ENCODE measurements around the gene UBA7. TPM values are rescaled to one million over a fixed set of nuclear protein-coding genes. Genes with fewer than 3 reads are reported as not detected.

UBA7 gene
- total and polyA plus RNA-seq, 2 experiments from 2014 or later = 14.7 to 21.6 TPM

DNA sequence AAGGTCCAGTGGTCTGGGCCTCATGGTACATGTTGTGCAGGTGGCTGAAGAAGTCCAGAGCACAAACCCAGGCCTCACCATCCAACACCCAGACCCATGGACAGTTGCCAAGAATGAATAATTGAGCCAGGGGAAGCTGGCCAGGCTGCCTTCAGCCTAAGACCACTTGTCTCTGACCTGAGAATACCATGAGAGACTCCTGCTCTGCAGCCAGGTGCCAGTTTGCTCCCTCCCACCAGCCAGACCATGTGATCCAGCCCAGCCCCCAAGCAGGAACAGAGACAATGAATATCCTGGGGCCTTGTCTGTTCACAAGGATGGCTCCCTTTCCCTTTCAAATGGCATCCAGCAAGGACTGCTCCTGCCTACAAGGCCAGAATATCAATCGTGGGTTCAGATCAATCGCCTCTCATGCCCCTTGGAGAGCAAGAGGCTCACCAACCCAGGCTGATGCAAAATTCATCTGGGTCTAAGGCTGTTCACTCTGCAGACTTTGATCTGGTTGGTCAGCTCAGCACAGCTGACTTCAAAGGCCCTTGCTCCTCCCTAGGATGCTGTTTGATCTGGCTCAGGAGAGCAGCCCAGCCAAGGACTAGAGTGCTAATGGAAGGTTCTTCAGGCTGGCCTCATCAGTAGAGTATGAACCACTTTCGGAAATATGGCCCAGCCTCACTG is 29.2 kb upstream of the UBA7 start:
- no peak overlapping the region for H3K4me2 ChIP-seq
- H3K27ac ChIP-seq = no peak overlapping the region
- no peak for TF ChIP-seq EZH2 (IDR thresholded peaks at IDR 0.05; ENCODE audit: borderline replicate concordance)
- TF ChIP-seq, protein P1, sequence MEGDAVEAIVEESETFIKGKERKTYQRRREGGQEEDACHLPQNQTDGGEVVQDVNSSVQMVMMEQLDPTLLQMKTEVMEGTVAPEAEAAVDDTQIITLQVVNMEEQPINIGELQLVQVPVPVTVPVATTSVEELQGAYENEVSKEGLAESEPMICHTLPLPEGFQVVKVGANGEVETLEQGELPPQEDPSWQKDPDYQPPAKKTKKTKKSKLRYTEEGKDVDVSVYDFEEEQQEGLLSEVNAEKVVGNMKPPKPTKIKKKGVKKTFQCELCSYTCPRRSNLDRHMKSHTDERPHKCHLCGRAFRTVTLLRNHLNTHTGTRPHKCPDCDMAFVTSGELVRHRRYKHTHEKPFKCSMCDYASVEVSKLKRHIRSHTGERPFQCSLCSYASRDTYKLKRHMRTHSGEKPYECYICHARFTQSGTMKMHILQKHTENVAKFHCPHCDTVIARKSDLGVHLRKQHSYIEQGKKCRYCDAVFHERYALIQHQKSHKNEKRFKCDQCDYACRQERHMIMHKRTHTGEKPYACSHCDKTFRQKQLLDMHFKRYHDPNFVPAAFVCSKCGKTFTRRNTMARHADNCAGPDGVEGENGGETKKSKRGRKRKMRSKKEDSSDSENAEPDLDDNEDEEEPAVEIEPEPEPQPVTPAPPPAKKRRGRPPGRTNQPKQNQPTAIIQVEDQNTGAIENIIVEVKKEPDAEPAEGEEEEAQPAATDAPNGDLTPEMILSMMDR (IDR thresholded peaks at IDR 0.05; ENCODE audit: poor library complexity) = no peak
- TF ChIP-seq EZH2phosphoT487 (IDR thresholded peaks at IDR 0.05; ENCODE audit: low read depth, severe bottlenecking, unreplicated experiment) = no peak
- no peaks in the 10 kb centered on the region for H3K36me3 ChIP-seq (replicated peaks; ENCODE audit: insufficient read depth, low read depth)
- no peaks in the 10 kb centered on the region for H3K9me2 ChIP-seq (replicated peaks; ENCODE audit: insufficient read depth)
- DNase-seq (ENCODE audit: low spot score) = peak; percentile 3
- H3K79me2 ChIP-seq = no peaks in the 10 kb centered on the region
- H4K20me1 ChIP-seq (ENCODE audit: insufficient read depth, poor library complexity, severe bottlenecking) = no peaks in the 10 kb centered on the region
- H3K4me1 ChIP-seq (ENCODE audit: insufficient read depth) = peaks cover 4% of the 10 kb centered on the region
- no peaks in the 10 kb centered on the region for H3K27me3 ChIP-seq
- no peaks in the 10 kb centered on the region for H3K9me3 ChIP-seq (ENCODE audit: low read depth)
- no peak overlapping the region for H2AFZ ChIP-seq
- WGBS (ENCODE audit: low lambda C conversion rate, missing lambda C conversion rate) = 96% methylated on average over 3 of the region's 3 CpGs
- H3K4me3 ChIP-seq = no peak overlapping the region

DNA sequence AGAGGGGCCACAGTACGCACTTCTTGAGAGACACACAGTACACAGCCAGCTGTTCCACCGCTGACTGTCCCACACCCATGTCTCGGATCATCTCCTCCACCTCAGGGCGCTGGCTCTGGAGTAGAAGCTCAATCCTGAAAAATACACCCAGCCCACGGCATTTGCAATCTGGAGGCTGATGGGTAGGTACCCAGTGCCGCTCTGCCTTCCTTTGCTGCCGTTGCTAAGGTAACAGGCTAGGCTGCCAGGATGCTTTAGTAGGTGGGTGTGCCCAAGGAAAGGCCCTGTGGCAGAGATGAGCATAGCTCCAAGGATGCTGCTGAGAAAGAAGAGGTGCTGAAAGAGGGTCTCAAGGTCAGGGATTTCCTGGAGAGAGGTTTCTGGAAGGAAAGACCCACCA is 28.1 kb upstream of the UBA7 start:
- no peak for DNase-seq (ENCODE audit: low spot score)
- no peak overlapping the region for H2AFZ ChIP-seq
- H3K36me3 ChIP-seq (replicated peaks; ENCODE audit: insufficient read depth, low read depth) = no peaks in the 10 kb centered on the region
- no peak overlapping the region for H3K4me3 ChIP-seq
- no peaks in the 10 kb centered on the region for H3K27me3 ChIP-seq
- no peaks in the 10 kb centered on the region for H3K9me2 ChIP-seq (replicated peaks; ENCODE audit: insufficient read depth)
- no peak overlapping the region for H3K4me2 ChIP-seq
- H3K79me2 ChIP-seq = no peaks in the 10 kb centered on the region
- 95% methylated on average over 7 of the region's 7 CpGs for WGBS (ENCODE audit: low lambda C conversion rate, missing lambda C conversion rate)
- H3K27ac ChIP-seq = no peak overlapping the region
- H3K4me1 ChIP-seq (ENCODE audit: insufficient read depth) = peaks cover 4% of the 10 kb centered on the region
- no peak for TF ChIP-seq EZH2 (IDR thresholded peaks at IDR 0.05; ENCODE audit: borderline replicate concordance)
- no peak for TF ChIP-seq EZH2phosphoT487 (IDR thresholded peaks at IDR 0.05; ENCODE audit: low read depth, severe bottlenecking, unreplicated experiment)
- TF ChIP-seq, protein P1 (IDR thresholded peaks at IDR 0.05; ENCODE audit: poor library complexity) = no peak
- no peaks in the 10 kb centered on the region for H4K20me1 ChIP-seq (ENCODE audit: insufficient read depth, poor library complexity, severe bottlenecking)
- no peaks in the 10 kb centered on the region for H3K9me3 ChIP-seq (ENCODE audit: low read depth)

DNA sequence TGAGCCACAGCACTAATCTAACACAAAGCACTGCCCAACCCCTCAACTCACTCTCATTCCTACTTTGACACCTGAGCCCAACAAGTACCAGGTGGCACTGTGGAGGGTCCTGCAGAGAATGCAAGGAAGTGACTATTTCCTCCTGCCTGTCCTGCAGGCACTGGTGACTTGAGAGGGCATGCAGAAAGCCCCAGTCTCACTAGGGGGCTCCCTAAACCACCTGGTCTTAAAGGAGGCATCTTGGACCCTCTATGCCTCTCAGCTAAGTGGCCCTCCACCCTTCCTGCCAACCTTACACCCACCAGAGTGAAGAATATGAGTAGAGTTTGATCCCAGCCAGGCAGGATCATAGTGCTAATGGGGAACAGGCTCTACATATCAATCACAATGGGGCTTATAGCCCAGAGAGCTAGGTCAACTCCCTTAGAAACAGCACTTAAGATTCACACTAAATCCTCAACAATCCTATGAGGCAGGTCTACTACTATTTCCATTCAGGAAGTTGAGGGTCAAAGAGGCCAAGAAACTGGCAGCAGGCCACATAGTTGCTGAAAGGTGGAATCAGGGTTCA is 27.5 kb upstream of the UBA7 start:
- Histone ChIP-seq H4K20me1 (ENCODE audit: insufficient read depth, poor library complexity, severe bottlenecking) (no peaks in the 10 kb centered on the region), H3K27me3 (no peaks in the 10 kb centered on the region), H3K9me3 (ENCODE audit: low read depth) (no peaks in the 10 kb centered on the region), H2AFZ (no peak overlapping the region), H3K36me3 (replicated peaks; ENCODE audit: insufficient read depth, low read depth) (no peaks in the 10 kb centered on the region), H3K27ac (no peak overlapping the region), H3K4me3 (no peak overlapping the region), H3K4me2 (no peak overlapping the region), H3K79me2 (no peaks in the 10 kb centered on the region), H3K4me1 (ENCODE audit: insufficient read depth) (peaks cover 4% of the 10 kb centered on the region), H3K9me2 (replicated peaks; ENCODE audit: insufficient read depth) (no peaks in the 10 kb centered on the region)
- peak; percentile 8 for DNase-seq (ENCODE audit: low spot score)
- TF ChIP-seq, protein P1 (IDR thresholded peaks at IDR 0.05; ENCODE audit: poor library complexity) = peak; percentile 21
- no peak for TF ChIP-seq EZH2 (IDR thresholded peaks at IDR 0.05; ENCODE audit: borderline replicate concordance)

Data from hepatocyte (in vitro differentiated cells).